ENCODE data around the gene AMIGO2. TPM values are rescaled to one million over a fixed set of nuclear protein-coding genes. Genes with fewer than 3 reads are reported as not detected.

Gene AMIGO2
- total and polyA plus RNA-seq, 7 donors: 0.48 to 1.1 (median 0.64) TPM

- Histone ChIP-seq H3K27ac (no peak overlapping the region), H3K36me3 (ENCODE audit: insufficient read depth in 1 of 2, low read depth in 1 of 2) (no peaks in the 10 kb centered on the region), H3K4me1 (no peaks in the 10 kb centered on the region), H3K27me3 (ENCODE audit: insufficient read depth in 3 of 3, low read length in 2 of 3) (no peaks in the 10 kb centered on the region), H3K9me3 (no peaks in the 10 kb centered on the region), H3K4me3 (no peak overlapping the region)
- ATAC-seq (no peak), DNase-seq (no peak)
- intact Hi-C loops (cut with DNase I): no loop called here
- TF ChIP-seq CTCF (IDR thresholded peaks at IDR 0.05): no peak
- 70 to 71% (median 71%) methylated on average over 2 of the region's 2 CpGs for WGBS, 3 donors
Observed at GRCh38 chr12:47112679-47113078, 32.9 kb upstream of the AMIGO2 start.

- no peak for DNase-seq
- ATAC-seq: no peak
- intact Hi-C loops (cut with DNase I): no loop called here
- no peaks in the 10 kb centered on the region for H3K4me1 ChIP-seq
- H3K27me3 ChIP-seq (ENCODE audit: insufficient read depth in 3 of 3, low read length in 2 of 3): no peaks in the 10 kb centered on the region
- H3K4me3 ChIP-seq: no peak overlapping the region
- 84 to 90% (median 89%) methylated on average over 6 of the region's 6 CpGs for WGBS, 3 donors
- no peak overlapping the region for H3K27ac ChIP-seq
- no peak for TF ChIP-seq CTCF (IDR thresholded peaks at IDR 0.05)
- H3K36me3 ChIP-seq (ENCODE audit: insufficient read depth in 1 of 2, low read depth in 1 of 2): no peaks in the 10 kb centered on the region
- H3K9me3 ChIP-seq: no peaks in the 10 kb centered on the region
Observed at GRCh38 chr12:47111854-47112253, 32.1 kb upstream of the AMIGO2 start.

GRCh38 chr12:47111392-47111778 lies 31.6 kb upstream of the AMIGO2 start:
- no peak for ATAC-seq
- intact Hi-C loops (cut with DNase I): no loop called here
- Histone ChIP-seq H3K9me3 (no peaks in the 10 kb centered on the region), H3K36me3 (ENCODE audit: insufficient read depth in 1 of 2, low read depth in 1 of 2) (no peaks in the 10 kb centered on the region), H3K27ac (no peak overlapping the region), H3K4me1 (no peaks in the 10 kb centered on the region), H3K4me3 (no peak overlapping the region), H3K27me3 (ENCODE audit: insufficient read depth in 3 of 3, low read length in 2 of 3) (no peaks in the 10 kb centered on the region)
- 86 to 90% (median 89%) methylated on average over 2 of the region's 2 CpGs for WGBS, 3 donors
- no peak for DNase-seq
- TF ChIP-seq CTCF (IDR thresholded peaks at IDR 0.05): no peak

DNA sequence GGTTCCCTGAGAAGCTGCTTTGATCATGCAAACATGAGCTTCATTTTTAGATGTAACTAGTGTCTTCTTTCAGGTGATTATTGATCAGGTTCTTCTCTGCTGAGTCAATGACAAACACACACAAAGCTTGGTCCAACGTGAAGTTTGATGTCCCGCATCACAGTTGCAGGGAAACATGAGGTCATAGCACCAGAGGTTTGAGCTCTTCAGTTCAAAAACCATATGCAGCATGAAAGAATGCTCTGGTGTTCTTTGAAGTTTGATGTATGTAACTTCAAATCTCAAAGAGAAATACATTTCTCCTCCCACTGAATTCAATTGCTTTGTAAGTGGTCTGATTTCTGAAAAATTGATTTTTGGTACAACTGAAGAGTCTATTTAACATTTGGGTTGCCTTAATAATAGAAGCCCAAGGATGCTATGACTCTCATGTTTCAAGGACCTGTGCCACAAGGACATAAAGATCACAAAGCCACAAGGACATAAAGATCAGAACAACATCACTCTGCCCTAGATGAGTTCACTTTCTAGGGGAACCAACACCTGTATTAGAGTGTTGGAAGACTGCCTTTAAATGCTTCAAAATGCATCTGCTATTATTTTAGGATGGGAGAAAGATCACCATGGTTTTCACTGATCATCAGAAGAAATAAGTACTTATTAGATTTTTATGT lies 31.1 kb upstream of the AMIGO2 start:
- DNase-seq (no peak), ATAC-seq (no peak)
- Histone ChIP-seq H3K9me3 (no peaks in the 10 kb centered on the region), H3K4me3 (no peak overlapping the region), H3K36me3 (ENCODE audit: insufficient read depth in 1 of 2, low read depth in 1 of 2) (no peaks in the 10 kb centered on the region), H3K27ac (no peak overlapping the region), H3K4me1 (no peaks in the 10 kb centered on the region), H3K27me3 (ENCODE audit: insufficient read depth in 3 of 3, low read length in 2 of 3) (no peaks in the 10 kb centered on the region)
- 73 to 80% (median 80%) methylated on average over 2 of the region's 2 CpGs for WGBS, 3 donors
- intact Hi-C loops (cut with DNase I): no loop called here
- TF ChIP-seq CTCF (IDR thresholded peaks at IDR 0.05): no peak

- H3K36me3 ChIP-seq (ENCODE audit: insufficient read depth in 1 of 2, low read depth in 1 of 2): no peaks in the 10 kb centered on the region
- no peaks in the 10 kb centered on the region for H3K27me3 ChIP-seq (ENCODE audit: insufficient read depth in 3 of 3, low read length in 2 of 3)
- no peak overlapping the region for H3K4me3 ChIP-seq
- H3K27ac ChIP-seq: no peak overlapping the region
- intact Hi-C loops (cut with DNase I): no loop called here
- no peak for TF ChIP-seq CTCF (IDR thresholded peaks at IDR 0.05)
- WGBS, 3 donors: 91 to 96% (median 91%) methylated on average over 2 of the region's 2 CpGs
- no peaks in the 10 kb centered on the region for H3K9me3 ChIP-seq
- H3K4me1 ChIP-seq: no peaks in the 10 kb centered on the region
- DNase-seq (no peak), ATAC-seq (no peak)
Observed at GRCh38 chr12:47110011-47110541, 30.3 kb upstream of the AMIGO2 start.
